AG10803 (cell line): ENCODE results near the gene ARHGAP22.
A peak's percentile ranks its signal among the peaks of the same experiment; 100 is the strongest.

Experiments
- DNase-seq: peaks from one replicate; pipeline ENCODE4 v3.0.0; 2010; ENCODE audit warnings: low read depth
- H3K4me3 ChIP-seq: 2 replicates; pipeline ENCODE4 v1.5.1; 2011; ENCODE audit warnings: mild to moderate bottlenecking, low read length, control low read depth
- TF ChIP-seq, protein P1 (sequence below): conservative IDR thresholded peaks from 2 replicates; pipeline ENCODE4 v1.5.1; 2011; ENCODE audit warnings: mild to moderate bottlenecking, low read length, control low read depth, inconsistent platforms

Gene ARHGAP22

DNA sequence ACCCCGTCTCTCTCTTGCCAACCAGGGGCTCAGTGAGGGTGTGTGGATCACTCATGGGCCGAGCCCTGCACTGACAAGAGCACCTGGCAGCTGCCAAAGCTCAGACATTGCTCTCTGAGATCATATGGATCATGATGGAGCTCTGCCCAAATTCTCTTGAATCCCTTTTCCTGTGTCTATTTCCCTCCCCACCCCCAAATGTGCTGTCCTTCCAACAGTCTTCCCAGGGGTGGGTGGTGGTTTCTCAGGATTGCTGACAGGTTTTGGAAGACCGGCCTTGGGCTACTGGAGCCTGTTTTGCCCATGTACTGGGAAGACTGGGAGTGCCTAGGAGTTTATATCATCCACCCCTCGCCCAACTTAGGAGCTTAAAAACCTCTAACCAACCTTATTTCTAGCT, 10.5 kb downstream of the ARHGAP22 start:
- H3K4me3 ChIP-seq = no peak overlapping the region
- TF ChIP-seq, protein P1, sequence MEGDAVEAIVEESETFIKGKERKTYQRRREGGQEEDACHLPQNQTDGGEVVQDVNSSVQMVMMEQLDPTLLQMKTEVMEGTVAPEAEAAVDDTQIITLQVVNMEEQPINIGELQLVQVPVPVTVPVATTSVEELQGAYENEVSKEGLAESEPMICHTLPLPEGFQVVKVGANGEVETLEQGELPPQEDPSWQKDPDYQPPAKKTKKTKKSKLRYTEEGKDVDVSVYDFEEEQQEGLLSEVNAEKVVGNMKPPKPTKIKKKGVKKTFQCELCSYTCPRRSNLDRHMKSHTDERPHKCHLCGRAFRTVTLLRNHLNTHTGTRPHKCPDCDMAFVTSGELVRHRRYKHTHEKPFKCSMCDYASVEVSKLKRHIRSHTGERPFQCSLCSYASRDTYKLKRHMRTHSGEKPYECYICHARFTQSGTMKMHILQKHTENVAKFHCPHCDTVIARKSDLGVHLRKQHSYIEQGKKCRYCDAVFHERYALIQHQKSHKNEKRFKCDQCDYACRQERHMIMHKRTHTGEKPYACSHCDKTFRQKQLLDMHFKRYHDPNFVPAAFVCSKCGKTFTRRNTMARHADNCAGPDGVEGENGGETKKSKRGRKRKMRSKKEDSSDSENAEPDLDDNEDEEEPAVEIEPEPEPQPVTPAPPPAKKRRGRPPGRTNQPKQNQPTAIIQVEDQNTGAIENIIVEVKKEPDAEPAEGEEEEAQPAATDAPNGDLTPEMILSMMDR = no peak

GRCh38 chr10:48592346-48592745, 12.5 kb downstream of the ARHGAP22 start:
- TF ChIP-seq, protein P1 = no peak

More for the DNA sequence above, 10.5 kb downstream of the ARHGAP22 start:
- peak; percentile 23 for DNase-seq

DNA sequence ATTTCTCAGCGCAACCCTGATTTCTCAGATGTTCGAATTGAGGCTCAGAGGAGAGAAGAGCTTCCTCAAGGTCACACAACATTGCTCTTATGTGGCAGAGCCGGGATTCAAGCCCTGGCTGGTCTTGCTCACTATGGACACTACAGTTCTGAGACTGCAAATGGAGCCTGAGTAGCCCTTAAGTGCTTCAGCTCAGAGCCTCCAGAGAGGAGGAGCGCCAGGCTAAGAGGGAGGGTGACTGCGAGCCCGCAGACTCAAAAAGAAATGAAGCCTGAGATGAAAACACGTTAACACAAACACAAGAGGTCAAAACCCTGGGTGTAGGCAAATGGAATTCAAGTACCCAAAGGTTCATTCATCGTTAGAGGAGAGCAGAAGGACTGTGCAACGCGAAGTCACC, 13.9 kb downstream of the ARHGAP22 start:
- TF ChIP-seq, protein P1 = no peak
- H3K4me3 ChIP-seq = no peak overlapping the region
- DNase-seq = no peak

More at GRCh38 chr10:48592346-48592745, 12.5 kb downstream of the ARHGAP22 start:
- H3K4me3 ChIP-seq = no peak overlapping the region
- DNase-seq = no peak

GRCh38 chr10:48589266-48589665, 15.6 kb downstream of the ARHGAP22 start:
- TF ChIP-seq, protein P1 = no peak
- peak; percentile 93 for DNase-seq

DNA sequence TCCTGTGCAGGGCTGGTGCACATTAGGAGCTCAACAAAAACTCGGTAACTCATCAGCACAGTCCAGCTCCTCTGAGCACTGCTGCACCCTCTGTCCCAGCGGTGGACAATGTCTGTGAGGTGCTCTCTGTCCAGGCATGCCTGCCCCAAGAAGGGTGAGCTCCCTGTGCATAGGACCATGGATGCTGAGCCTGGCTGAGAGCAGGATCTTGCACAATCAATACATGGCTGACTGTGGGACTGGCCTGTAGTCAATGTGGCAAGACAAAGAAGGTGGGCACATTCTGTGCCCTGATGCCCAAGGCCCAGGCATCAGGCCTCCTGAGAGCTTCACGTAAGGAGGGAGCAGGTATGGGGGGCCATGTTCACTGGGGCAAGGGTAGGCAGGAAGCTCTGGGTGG, 17.1 kb downstream of the ARHGAP22 start:
- TF ChIP-seq, protein P1 = no peak
- DNase-seq = no peak
- H3K4me3 ChIP-seq = no peak overlapping the region

More at GRCh38 chr10:48589266-48589665, 15.6 kb downstream of the ARHGAP22 start:
- H3K4me3 ChIP-seq = no peak overlapping the region

GRCh38 chr10:48587101-48587500, 17.8 kb downstream of the ARHGAP22 start:
- TF ChIP-seq, protein P1 = no peak
- no peak for DNase-seq
- no peak overlapping the region for H3K4me3 ChIP-seq

- DNase-seq = no peak
- TF ChIP-seq, protein P1 = no peak
- no peak overlapping the region for H3K4me3 ChIP-seq
Observed at GRCh38 chr10:48582970-48583369, 21.9 kb downstream of the ARHGAP22 start.
